HepG2 (cell line): Measurements from ENCODE around the gene KIF2C. TPM values are rescaled to one million over a fixed set of nuclear protein-coding genes. Genes with fewer than 3 reads are reported as not detected.

Source experiments
- ARHGAP35 ChIP-seq: sonication (generic); formaldehyde crosslinking; IDR thresholded peaks from 2 replicates; pipeline ENCODE4 v1.9.0; 2022; ENCODE audit warnings: mild to moderate bottlenecking, inconsistent platforms, moderate library complexity, missing genetic modification reagents, borderline replicate concordance
- CENPT ChIP-seq: sonication (generic); formaldehyde crosslinking; IDR thresholded peaks from 2 replicates; pipeline ENCODE4 v1.8.0; 2022; ENCODE audit warnings: low read depth, mild to moderate bottlenecking, moderate library complexity, missing genetic modification reagents
- ELF4 ChIP-seq: sonication (generic); formaldehyde crosslinking; IDR thresholded peaks from 2 replicates; pipeline ENCODE4 v1.5.0; 2020; ENCODE audit warnings: missing genetic modification reagents, mild to moderate bottlenecking, moderate library complexity, borderline replicate concordance
- JUN ChIP-seq: sonication (generic); formaldehyde crosslinking; IDR thresholded peaks from 2 replicates; pipeline ENCODE4 v1.4.0; 2020; ENCODE audit warnings: mild to moderate bottlenecking, missing genetic modification reagents
- MBD4 ChIP-seq: IDR thresholded peaks from 2 replicates; pipeline ENCODE4 v1.6.1; 2012; ENCODE audit warnings: low read length, inconsistent platforms, borderline replicate concordance
- MIER2 ChIP-seq: IDR thresholded peaks from 2 replicates; pipeline ENCODE4 v1.6.1; 2016; ENCODE audit warnings: missing biosample characterization, missing genetic modification reagents
- NAIF1 ChIP-seq: sonication (generic); formaldehyde crosslinking; IDR thresholded peaks from 2 replicates; pipeline ENCODE4 v1.5.0; 2020; ENCODE audit warnings: mild to moderate bottlenecking, missing genetic modification reagents, borderline replicate concordance
- RBM39 ChIP-seq: fragments of 200-400 bp; formaldehyde crosslinking; IDR thresholded peaks from one replicate; pipeline ENCODE4 v1.6.1; 2018; ENCODE audit warnings: antibody characterized with exemption, mild to moderate bottlenecking, low read depth, low read length; ENCODE audit not compliant: poor library complexity, severe bottlenecking
- TAF1 ChIP-seq: sonication (generic); formaldehyde crosslinking; IDR thresholded peaks from 2 replicates; pipeline ENCODE4 v1.4.0; 2020; ENCODE audit warnings: missing genetic modification reagents
- ZC3H13 ChIP-seq: sonication (generic); formaldehyde crosslinking; IDR thresholded peaks from 2 replicates; pipeline ENCODE4 v1.8.1; 2023; ENCODE audit warnings: mild to moderate bottlenecking, missing genetic modification reagents, moderate library complexity
- ZFP36 ChIP-seq: fragments of 150-350 bp; IDR thresholded peaks from 2 replicates; pipeline ENCODE4 v1.6.1; 2018; ENCODE audit warnings: borderline replicate concordance, low read length, low read depth; ENCODE audit not compliant: partially characterized antibody
- ZNF121 ChIP-seq: sonication (generic); formaldehyde crosslinking; IDR thresholded peaks from 2 replicates; pipeline ENCODE4 v1.5.0; 2020; ENCODE audit warnings: mild to moderate bottlenecking, missing genetic modification reagents
- ZNF331 ChIP-seq: sonication (generic); formaldehyde crosslinking; IDR thresholded peaks from 2 replicates; pipeline ENCODE4 v1.4.0; 2020; ENCODE audit warnings: missing genetic modification reagents
- ZNF747 ChIP-seq: sonication (generic); formaldehyde crosslinking; IDR thresholded peaks from 2 replicates; pipeline ENCODE4 v1.8.1; 2023; ENCODE audit warnings: missing genetic modification reagents, mild to moderate bottlenecking, borderline replicate concordance
- polyA plus RNA-seq, 8 experiments: library from polyadenylated mRNA; depleted of rRNA in 3 of 8; stranded (reverse) in 7 of 8; unstranded in 1 of 8; fragments of >200 nt; fragmentation: Illumina TruSeq in 4 of 8; extraction: Trizol in 4 of 8; gene quantifications; 2 replicates each; pipeline versions ENCODE4 v1.2.1 to v1.2.3, GENCODE V29; 2011 to 2016; ENCODE audit warnings: low read depth in 4 of 8, missing spikeins in 1 of 8, mixed read lengths in 1 of 8; ENCODE audit not compliant: insufficient read depth in 1 of 8
- total RNA-seq, 5 experiments: library from RNA; depleted of rRNA; stranded (reverse); fragments of >200 nt; fragmentation: Illumina TruSeq; extraction: Trizol; gene quantifications; 2 replicates each; pipeline ENCODE4 v1.2.3, GENCODE V29; 2016; ENCODE audit warnings: low read depth in 1 of 5
- TF ChIP-seq, protein P1 (sequence below), 2 experiments: sonication (generic) in 1 of 2; formaldehyde crosslinking in 1 of 2; IDR thresholded peaks; 2 replicates each; pipeline versions ENCODE4 v1.5.1 to v1.6.1; 2011 to 2020; ENCODE audit warnings: borderline replicate concordance in 1 of 2, low read depth in 1 of 2, low read length in 1 of 2, mild to moderate bottlenecking in 1 of 2, missing genetic modification reagents in 1 of 2, moderate library complexity in 1 of 2
- TF ChIP-seq, protein P2 (sequence below): sonication (generic); formaldehyde crosslinking; IDR thresholded peaks from 2 replicates; pipeline ENCODE4 v1.8.0; 2022; ENCODE audit warnings: mild to moderate bottlenecking, missing genetic modification reagents, borderline replicate concordance
- TF ChIP-seq, protein P3 (sequence below): sonication (generic); formaldehyde crosslinking; IDR thresholded peaks from 2 replicates; pipeline ENCODE4 v1.5.0; 2020; ENCODE audit warnings: mild to moderate bottlenecking, missing genetic modification reagents
- TF ChIP-seq, protein P4 (sequence below): sonication (generic); formaldehyde crosslinking; IDR thresholded peaks from 2 replicates; pipeline ENCODE4 v1.5.1; 2020; ENCODE audit warnings: missing genetic modification reagents, mild to moderate bottlenecking, borderline replicate concordance

KIF2C gene
- total and polyA plus RNA-seq, 2 of the 13 experiments (the other 11 are each of a cell fraction or from before 2014, with no cell fraction given), result 29.7 to 53.7 TPM

DNA sequence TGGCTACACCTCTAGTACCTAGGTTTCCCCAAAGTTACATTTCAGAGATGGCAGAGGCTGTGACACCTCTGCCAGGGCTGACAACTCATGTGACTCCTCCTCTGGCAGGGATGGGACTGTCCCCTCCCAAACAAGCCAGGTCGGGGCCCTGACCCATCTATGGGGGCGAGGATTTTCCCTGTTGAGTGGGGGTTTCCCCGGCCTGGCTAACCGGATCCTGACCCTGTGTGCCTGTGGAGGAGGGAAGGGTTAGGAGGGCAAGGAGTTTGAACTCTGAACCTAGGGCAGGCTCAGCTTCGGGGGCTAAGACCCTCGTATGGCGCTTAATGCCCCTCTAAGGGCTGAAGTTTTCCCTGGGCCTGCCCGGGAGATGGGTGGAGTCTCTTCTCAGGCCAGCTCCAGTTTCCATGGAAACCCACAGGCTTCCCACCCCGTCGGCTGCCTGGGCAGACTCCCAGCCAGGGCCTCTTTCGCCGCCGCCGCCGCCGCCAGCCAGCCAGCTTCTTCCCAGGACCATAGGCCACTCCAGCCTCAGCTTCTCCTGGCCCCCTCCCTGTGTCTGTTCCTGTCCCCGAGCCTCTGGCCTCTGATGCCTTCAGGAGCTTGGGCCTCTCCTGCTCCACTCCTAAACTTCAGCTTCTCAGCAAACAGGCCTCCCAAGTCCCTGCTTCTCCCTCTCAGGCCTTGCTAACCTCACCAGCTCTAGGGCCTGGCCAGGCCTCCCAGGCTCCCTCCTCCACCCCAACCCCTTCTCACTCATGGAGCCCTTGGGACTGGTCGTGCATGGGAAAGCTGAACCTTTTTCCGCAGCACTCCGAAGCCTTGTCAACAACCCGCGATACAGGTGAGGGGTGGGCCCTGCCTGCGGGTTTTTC is 68.7 kb downstream of the KIF2C start, which contains the start of gene BTBD19 (continued):
- TF ChIP-seq RBM39 (no peak), TAF1 (CRISPR knock-in tag) (peak; percentile 18), ZC3H13 (CRISPR knock-in tag) (no peak), ELF4 (CRISPR knock-in tag) (no peak), ZNF747 (CRISPR knock-in tag) (no peak), CENPT (CRISPR knock-in tag) (no peak), NAIF1 (0 out of 2 replicates have a peak, but pooled peaks have one; percentile 25), JUN (CRISPR knock-in tag) (no peak), MIER2 (CRISPR knock-in tag) (no peak), ARHGAP35 (no peak), ZNF121 (no peak), MBD4 (no peak), ZFP36 (no peak), ZNF331 (CRISPR knock-in tag) (no peak)
- TF ChIP-seq, protein P1, sequence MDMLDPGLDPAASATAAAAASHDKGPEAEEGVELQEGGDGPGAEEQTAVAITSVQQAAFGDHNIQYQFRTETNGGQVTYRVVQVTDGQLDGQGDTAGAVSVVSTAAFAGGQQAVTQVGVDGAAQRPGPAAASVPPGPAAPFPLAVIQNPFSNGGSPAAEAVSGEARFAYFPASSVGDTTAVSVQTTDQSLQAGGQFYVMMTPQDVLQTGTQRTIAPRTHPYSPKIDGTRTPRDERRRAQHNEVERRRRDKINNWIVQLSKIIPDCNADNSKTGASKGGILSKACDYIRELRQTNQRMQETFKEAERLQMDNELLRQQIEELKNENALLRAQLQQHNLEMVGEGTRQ (IDR thresholded peaks at IDR 0.05; ENCODE audit: low read depth, low read length), result no peak
- TF ChIP-seq, protein P1 (CRISPR knock-in tag; IDR thresholded peaks at IDR 0.05; ENCODE audit: borderline replicate concordance), result no peak
- TF ChIP-seq, protein P2, sequence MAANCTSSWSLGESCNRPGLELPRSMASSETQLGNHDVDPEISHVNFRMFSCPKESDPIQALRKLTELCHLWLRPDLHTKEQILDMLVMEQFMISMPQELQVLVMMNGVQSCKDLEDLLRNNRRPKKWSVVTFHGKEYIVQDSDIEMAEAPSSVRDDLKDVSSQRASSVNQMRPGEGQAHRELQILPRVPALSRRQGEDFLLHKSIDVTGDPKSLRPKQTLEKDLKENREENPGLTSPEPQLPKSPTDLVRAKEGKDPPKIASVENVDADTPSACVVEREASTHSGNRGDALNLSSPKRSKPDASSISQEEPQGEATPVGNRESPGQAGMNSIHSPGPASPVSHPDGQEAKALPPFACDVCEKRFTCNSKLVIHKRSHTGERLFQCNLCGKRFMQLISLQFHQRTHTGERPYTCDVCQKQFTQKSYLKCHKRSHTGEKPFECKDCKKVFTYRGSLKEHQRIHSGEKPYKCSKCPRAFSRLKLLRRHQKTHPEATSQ (CRISPR knock-in tag), result no peak
- TF ChIP-seq, protein P3, sequence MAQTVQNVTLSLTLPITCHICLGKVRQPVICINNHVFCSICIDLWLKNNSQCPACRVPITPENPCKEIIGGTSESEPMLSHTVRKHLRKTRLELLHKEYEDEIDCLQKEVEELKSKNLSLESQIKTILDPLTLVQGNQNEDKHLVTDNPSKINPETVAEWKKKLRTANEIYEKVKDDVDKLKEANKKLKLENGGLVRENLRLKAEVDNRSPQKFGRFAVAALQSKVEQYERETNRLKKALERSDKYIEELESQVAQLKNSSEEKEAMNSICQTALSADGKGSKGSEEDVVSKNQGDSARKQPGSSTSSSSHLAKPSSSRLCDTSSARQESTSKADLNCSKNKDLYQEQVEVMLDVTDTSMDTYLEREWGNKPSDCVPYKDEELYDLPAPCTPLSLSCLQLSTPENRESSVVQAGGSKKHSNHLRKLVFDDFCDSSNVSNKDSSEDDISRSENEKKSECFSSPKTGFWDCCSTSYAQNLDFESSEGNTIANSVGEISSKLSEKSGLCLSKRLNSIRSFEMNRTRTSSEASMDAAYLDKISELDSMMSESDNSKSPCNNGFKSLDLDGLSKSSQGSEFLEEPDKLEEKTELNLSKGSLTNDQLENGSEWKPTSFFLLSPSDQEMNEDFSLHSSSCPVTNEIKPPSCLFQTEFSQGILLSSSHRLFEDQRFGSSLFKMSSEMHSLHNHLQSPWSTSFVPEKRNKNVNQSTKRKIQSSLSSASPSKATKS (CRISPR knock-in tag), result no peak
- TF ChIP-seq, protein P4, sequence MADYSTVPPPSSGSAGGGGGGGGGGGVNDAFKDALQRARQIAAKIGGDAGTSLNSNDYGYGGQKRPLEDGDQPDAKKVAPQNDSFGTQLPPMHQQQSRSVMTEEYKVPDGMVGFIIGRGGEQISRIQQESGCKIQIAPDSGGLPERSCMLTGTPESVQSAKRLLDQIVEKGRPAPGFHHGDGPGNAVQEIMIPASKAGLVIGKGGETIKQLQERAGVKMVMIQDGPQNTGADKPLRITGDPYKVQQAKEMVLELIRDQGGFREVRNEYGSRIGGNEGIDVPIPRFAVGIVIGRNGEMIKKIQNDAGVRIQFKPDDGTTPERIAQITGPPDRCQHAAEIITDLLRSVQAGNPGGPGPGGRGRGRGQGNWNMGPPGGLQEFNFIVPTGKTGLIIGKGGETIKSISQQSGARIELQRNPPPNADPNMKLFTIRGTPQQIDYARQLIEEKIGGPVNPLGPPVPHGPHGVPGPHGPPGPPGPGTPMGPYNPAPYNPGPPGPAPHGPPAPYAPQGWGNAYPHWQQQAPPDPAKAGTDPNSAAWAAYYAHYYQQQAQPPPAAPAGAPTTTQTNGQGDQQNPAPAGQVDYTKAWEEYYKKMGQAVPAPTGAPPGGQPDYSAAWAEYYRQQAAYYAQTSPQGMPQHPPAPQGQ (CRISPR knock-in tag), result no peak
